ENCODE results near the gene NT5C1B.

Gene NT5C1B

GRCh38 chr2:18626958-18627650 lies 37.7 kb upstream of the NT5C1B start:
- H3K27ac ChIP-seq, result peak overlapping the region in 1 of 2 donors; percentile 19
- no peak for TF ChIP-seq CTCF (IDR thresholded peaks at IDR 0.05)
- H3K4me1 ChIP-seq, result peaks cover 0 to 25% (median 0%) of the 10 kb centered on the region in 4 donors
- no peaks in the 10 kb centered on the region for H3K27me3 ChIP-seq
- H3K36me3 ChIP-seq, result no peaks in the 10 kb centered on the region
- no peak overlapping the region for H3K4me3 ChIP-seq
- no peaks in the 10 kb centered on the region for H3K9me3 ChIP-seq
- intact Hi-C loops (cut with DNase I; ENCODE audit: low total_unique reads), result no loop called here
- DNase-seq, result no peak

GRCh38 chr2:18626256-18626668 lies 36.9 kb upstream of the NT5C1B start:
- Histone ChIP-seq H3K27me3 (no peaks in the 10 kb centered on the region), H3K9me3 (no peaks in the 10 kb centered on the region), H3K27ac (peak overlapping the region in 1 of 2 donors; percentile 37), H3K4me3 (no peak overlapping the region), H3K4me1 (peaks cover 0 to 33% (median 0%) of the 10 kb centered on the region in 4 donors), H3K36me3 (no peaks in the 10 kb centered on the region)
- intact Hi-C loops (cut with DNase I; ENCODE audit: low total_unique reads), result no loop called here
- no peak for DNase-seq
- TF ChIP-seq CTCF (IDR thresholded peaks at IDR 0.05), result no peak

DNA sequence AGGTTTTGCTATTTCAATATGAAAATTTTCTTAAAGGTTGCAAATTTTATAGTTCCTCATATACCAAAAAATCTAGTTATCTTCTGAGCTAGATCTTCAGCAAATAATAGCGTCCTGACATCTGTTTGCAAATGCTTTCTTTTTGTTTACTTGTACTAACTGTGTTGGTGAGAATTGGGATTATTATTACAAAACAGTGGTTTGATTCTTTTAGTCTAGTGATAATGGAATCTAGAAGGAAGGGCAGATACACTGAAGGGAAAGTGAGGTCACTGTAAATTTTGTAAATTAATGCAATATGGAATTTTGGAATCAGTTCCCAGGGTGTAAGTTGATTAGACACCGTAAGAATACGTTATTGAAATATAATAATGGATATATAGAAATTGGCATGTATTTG lies 36.2 kb upstream of the NT5C1B start:
- Histone ChIP-seq H3K36me3 (no peaks in the 10 kb centered on the region), H3K27ac (peak overlapping the region in 1 of 2 donors; percentile 37), H3K9me3 (no peaks in the 10 kb centered on the region), H3K4me3 (no peak overlapping the region), H3K4me1 (peaks cover 0 to 35% (median 0%) of the 10 kb centered on the region in 4 donors), H3K27me3 (no peaks in the 10 kb centered on the region)
- TF ChIP-seq CTCF (IDR thresholded peaks at IDR 0.05), result no peak
- no peak for DNase-seq
- intact Hi-C loops (cut with DNase I; ENCODE audit: low total_unique reads), result no loop called here

DNA sequence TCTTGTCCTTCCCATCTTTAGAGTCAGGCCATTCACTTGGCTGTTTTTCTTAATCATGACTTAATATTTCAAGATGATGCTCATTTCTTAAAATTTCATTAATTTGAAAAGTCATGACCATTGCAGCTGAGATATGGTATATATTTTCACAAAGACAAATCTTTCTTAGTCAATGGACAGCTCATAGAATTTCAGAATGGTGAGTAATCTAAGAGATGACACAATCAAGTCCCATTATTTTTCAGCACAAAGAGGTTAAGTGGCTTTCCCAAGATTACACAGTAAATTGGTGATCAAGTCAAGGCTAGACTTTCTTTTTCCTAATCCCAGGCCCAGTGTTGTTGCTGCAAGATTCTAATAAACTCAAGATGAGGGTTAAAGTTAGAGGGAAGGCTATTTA lies 34.4 kb upstream of the NT5C1B start:
- TF ChIP-seq CTCF (IDR thresholded peaks at IDR 0.05), result no peak
- no peaks in the 10 kb centered on the region for H3K27me3 ChIP-seq
- H3K4me3 ChIP-seq, result no peak overlapping the region
- H3K4me1 ChIP-seq, result peaks cover 0 to 33% (median 0%) of the 10 kb centered on the region in 4 donors
- H3K9me3 ChIP-seq, result no peaks in the 10 kb centered on the region
- DNase-seq, result no peak
- H3K27ac ChIP-seq, result no peak overlapping the region
- H3K36me3 ChIP-seq, result no peaks in the 10 kb centered on the region
- intact Hi-C loops (cut with DNase I; ENCODE audit: low total_unique reads), result no loop called here

- DNase-seq, result no peak
These were observed 31.7 kb upstream of the NT5C1B start for GRCh38 chr2:18620867-18621632.

More at GRCh38 chr2:18620867-18621632, 31.7 kb upstream of the NT5C1B start:
- Histone ChIP-seq H3K27me3 (no peaks in the 10 kb centered on the region), H3K9me3 (no peaks in the 10 kb centered on the region), H3K27ac (peak overlapping the region; percentile 40), H3K36me3 (no peaks in the 10 kb centered on the region), H3K4me3 (no peak overlapping the region), H3K4me1 (peaks cover 0 to 26% (median 0%) of the 10 kb centered on the region in 4 donors)
- intact Hi-C loops (cut with DNase I; ENCODE audit: low total_unique reads), result no loop called here
- TF ChIP-seq CTCF (IDR thresholded peaks at IDR 0.05), result no peak

Measured in tibial artery (tissue), 4 donors.